Dedifferentiated amniotic fluid mesenchymal stem cell (primary cell): ENCODE measurements around the gene SVOPL.

Source experiments
- DNase-seq: peaks from one replicate; pipeline ENCODE4 v3.0.0-alpha.2; 2016; ENCODE audit errors: extremely low spot score

SVOPL gene

DNA sequence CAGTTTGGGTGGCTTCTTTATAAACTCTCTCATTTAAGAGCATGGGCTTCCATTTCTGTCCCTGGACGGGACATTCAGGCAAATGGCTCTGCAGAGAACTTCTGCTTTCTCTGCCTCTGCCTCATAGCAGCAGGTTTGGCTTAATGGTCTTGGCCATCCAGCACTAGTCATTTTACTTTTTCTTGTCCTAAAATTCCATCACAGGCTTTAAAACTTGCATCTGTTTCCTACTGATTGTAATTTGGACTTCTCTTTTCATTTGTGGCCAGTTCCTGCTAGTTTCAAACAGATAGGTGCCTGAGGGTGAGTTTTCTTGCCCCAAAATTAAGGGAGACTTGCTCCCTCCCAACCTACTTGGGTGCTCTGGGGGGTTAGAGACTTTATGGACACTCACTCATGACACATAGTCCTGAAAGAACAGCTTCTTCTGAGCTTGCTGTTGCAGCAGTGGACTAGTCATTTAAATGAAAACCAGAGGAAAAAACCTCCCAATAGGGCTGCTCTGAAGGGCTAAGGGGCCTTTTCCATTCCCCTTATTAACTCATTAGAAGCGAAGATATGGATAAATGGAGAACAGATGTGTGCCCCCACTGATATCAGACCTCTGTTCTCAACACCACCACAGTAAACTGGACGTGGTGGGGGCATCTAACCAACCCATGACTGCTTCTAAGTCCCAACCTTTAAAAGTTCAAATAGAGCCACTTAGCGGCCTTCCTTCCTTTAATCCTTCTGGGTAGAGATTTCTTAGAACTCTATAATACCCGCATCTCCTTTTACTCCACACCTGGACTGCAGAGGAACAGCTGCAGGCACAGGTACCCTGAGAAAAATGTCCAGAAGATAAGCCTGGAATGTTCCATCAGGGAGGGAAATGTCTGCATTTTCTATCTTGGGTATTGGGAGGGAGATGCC, 38.8 kb downstream of the SVOPL start:
- no peak for DNase-seq

DNA sequence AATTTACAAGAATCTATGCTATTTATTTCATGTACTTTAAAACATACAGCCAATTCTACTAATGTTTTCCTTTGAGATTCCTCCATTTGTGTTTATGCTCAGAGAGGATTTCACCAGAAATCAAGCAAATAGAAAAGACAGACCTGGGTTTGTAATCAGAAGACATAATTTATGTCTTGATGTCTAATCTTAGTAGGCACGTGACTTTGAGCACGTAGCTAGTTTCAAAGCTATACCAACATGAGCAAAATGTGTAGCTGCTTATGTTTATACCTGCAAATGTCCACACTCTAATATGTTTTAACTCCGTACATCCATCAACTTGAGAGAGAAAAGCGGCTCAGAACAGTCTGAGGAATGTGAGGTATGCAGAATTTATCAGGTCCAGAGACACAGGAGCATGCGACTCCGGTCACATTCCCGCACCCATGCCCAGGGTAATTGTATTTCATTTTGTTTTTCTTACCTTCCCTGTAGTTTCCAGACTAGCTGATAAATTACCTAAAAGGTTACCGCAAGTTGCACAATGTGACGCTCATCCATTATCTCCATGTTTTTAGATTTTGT, 40.0 kb downstream of the SVOPL start:
- no peak for DNase-seq

DNA sequence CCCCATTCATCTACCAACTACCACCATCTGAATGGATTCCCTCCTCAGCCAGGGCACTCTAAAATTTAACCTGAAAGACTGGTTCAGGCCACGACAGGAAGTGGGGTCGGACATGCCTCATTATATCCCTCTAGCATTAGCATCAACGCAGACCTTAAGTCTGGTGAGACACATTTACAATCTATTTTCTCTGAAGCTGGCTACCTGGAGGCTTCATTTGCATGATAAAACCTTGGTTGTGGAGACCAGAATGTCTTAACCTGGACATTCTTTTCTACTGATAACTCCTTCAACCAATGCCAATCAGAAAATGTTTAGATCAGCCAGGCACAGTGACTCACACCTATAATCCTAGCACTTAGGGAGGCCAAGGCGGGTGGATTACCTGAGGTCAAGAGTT, 42.3 kb downstream of the SVOPL start:
- DNase-seq, result no peak

- no peak for DNase-seq
Observed at GRCh38 chr7:138657854-138658386, 43.2 kb downstream of the SVOPL start.

GRCh38 chr7:138656952-138657351, 44.2 kb downstream of the SVOPL start:
- DNase-seq, result no peak

- no peak for DNase-seq
Observed at GRCh38 chr7:138654616-138655015, 46.5 kb downstream of the SVOPL start.

- no peak for DNase-seq
Observed at GRCh38 chr7:138649506-138649905, 51.7 kb downstream of the SVOPL start.

DNA sequence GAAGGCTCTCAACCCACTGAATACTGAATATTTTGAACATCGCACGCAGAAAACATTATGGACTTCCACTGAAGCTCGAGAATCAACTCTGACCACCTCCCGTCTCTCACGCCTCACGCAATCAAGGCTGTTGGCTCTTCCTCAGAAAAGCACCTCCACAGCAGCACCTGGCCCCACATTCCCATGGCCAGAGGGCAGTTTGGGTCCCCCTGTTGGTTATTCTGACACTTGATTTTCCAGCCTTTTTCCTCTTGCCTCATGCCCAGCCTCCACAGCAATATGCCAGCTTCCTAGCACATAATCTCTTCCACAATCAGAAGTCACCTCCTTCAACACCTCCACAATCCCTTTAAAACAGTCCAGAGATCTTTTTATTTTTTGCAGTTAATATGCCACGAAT, 55.9 kb downstream of the SVOPL start:
- no peak for DNase-seq

- DNase-seq, result no peak
Observed at GRCh38 chr7:138632826-138633602, 68.1 kb downstream of the SVOPL start.

GRCh38 chr7:138632384-138632783, 68.8 kb downstream of the SVOPL start:
- DNase-seq, result no peak

DNA sequence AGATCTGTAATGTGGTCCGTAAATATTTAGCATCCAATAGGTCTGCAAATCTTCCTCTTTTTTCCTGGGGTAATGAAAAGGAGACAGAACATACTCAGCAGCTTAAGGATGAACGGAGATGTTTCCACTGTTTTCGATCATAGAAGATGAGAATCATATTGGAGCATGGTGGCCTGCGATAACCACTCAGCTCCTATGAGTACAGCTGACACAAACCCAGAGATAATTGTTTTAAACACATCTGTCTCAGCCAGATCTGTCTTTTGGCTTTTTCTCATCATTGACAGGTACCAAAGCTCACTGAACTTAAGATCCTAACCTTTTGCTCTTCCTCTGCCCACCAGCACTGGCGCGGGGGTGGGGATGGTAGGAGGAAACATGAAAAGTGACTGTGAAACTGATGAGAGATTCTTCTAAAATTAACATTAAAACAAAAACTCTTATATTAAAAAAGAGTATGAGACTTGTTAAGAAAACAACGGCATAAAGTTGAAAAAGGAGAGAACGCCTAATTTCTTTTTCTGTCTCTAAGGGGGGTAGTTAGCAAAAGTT, 71.0 kb downstream of the SVOPL start:
- DNase-seq, result no peak

GRCh38 chr7:138627361-138627760, 73.8 kb downstream of the SVOPL start:
- DNase-seq, result no peak

GRCh38 chr7:138626846-138627245, 74.3 kb downstream of the SVOPL start:
- no peak for DNase-seq

- DNase-seq, result no peak
Observed at GRCh38 chr7:138625849-138626230, 75.3 kb downstream of the SVOPL start.

DNA sequence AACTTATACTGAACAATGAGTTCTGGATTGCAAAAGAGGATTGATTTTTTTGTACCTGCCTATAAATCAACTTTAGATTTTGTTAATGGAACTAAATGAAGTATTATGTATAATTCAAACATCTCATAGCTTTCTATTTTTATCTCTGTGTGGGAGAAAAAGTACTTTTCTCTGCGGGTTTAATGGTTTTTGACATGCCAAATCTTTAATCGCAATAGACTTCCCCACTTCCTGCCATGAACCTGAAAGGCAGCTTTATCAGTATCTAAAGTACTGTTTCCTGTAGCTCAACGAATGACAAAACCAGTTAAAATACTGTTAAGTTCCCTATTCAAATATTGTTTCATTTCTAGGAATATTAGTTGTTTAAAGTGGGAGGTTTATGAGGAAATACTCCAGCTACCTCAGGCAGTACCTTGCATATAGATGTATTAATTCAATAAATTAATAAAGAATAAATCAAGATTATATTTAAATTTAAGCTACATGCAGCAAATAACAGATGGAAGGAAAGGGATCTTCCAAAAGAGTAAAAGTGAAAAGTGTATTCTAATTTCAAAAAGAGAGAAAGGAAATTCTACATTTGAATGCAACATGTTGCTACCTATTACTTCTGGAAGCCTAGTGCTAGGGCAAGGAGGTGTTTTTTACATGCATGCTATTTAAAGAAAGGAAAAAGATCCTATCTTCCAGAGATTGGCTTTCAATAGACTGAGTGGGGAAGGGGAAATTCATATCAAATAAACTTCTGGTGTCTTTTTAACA, 75.9 kb downstream of the SVOPL start:
- DNase-seq, result no peak

DNA sequence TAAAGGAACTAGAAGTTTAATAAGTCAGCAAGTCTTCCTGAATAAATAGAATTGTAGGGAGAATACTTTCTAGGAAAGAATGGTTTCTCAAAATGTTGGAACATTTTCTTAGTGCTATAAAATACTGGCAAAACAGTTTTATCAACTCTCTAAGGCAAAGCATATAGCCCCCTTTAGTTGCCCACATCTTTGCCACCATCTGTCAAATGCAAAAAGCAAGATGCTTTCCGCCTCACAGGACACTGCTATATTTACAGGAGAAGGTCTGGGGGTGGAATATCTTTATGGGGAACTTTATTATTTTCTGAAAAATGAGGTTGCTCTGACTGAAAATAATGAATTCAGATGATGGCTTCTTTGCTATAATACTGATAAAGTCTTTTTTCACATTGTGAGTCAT, 78.3 kb downstream of the SVOPL start:
- no peak for DNase-seq

DNA sequence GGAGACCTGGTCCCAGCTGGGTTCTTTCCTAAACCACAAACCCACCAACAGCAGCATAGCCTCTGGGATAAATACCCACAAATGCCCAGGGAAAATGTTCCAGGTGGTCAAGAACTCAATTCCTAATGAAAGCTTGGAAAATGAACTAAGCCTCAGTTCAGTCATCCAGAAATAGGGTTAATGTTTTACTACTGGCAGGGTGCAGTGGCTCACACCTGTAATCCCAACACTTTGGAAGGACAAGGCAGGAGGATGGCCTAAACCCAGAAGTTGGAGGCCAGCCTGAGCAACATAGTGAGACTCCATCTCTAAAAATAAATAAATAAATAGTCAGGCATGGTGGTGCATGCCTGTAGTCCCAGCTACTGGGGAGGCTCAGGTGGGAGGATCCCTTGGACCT, 82.2 kb downstream of the SVOPL start:
- DNase-seq, result no peak

DNA sequence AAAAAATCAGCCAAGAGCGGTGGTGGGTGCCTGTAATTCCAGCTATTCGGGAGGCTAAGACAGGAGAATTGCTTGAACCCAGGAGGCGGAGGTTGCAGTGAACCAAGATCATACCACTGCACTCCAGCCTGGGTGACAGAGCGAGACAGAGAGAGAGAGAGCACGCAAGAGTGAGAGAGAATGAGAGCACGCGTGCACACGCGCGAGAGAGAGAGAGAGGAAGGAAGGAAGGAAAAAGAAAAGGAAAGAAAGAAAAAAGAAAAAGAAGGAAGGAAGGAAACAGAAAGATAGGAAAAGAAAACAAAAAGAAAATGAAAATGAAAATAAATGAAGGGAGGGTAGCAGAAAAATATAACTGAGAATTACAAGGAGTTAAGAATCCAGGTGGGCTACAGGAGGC, 82.7 kb downstream of the SVOPL start:
- DNase-seq, result no peak

DNA sequence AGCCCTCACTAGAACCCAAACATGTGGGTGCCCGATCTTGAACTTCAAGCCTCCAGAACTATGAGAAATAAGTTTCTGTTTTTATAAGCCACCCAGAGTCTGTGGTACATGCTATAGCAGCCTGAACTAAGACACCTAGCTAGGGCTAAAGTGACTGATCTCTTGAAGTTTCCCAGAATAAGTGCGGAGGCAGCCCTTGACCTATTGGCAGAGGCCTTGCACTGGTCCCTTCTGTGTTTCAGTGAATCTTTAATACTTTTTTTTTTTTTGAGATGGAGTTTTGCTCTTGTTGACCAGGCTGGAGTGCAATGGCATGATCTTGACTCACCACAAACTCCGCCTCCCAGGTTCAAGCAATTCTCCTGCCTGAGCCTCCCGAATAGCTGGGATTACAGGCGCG, 85.1 kb downstream of the SVOPL start:
- DNase-seq, result no peak

DNA sequence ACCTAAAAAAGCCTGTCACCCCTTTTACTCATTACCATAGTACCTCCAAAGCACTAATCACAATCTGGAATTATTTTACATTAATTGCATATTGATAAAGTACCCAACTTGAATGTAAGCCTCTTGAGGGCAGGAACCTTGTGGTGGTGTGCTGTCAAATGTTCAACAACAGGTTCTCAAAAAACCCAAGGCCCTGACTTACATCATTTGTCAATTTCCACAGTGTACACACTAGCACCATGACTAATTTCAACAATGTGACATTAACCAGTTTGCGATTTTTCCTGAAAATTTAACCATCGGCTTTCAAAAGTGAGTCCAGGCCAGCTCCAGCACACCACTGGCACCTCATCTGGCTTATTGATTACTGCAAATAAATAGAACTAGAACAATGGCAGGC, 87.5 kb downstream of the SVOPL start:
- no peak for DNase-seq

DNA sequence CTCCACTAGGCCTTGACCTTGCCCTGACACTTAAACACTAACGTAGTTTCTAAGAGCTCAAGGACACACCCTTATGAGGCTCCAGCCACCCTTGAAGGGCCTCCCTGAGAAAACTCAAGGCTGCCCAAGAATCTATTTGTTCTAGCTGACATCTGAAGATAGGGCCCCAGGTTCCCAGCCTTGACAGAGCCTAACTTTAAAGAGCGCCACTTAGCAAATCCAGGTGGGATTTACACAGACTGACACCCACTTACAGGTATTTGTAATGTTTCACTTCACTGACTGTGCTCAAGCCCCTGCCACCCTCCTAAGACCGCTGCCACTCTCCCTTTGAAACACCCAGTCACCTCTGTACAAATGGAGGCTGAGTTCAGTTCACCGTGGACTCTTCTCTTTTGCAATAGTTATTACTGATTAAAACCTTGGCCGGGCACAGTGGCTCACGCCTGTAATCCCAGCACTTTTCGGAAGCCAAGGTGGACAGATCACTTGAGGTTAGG, 90.4 kb downstream of the SVOPL start:
- DNase-seq, result no peak
